ENCODE results near the gene COL4A2.

Gene COL4A2

GRCh38 chr13:110465696-110466095 is 158.6 kb downstream of the COL4A2 start:
- Histone ChIP-seq H4K20me1 (ENCODE audit: insufficient read depth, low read length) (no peaks in the 10 kb centered on the region), H3K9me2 (ENCODE audit: low read depth, low read length) (no peaks in the 10 kb centered on the region), H3K4me3 (ENCODE audit: low read depth, low read length, poor library complexity, severe bottlenecking) (no peak overlapping the region), H3K9me3 (ENCODE audit: low read length) (no peaks in the 10 kb centered on the region), H2AFZ (ENCODE audit: low read length) (no peak overlapping the region), H3K36me3 (ENCODE audit: insufficient read depth, low read length) (no peaks in the 10 kb centered on the region), H3K9ac (ENCODE audit: low read length) (no peak overlapping the region), H3K4me1 (ENCODE audit: insufficient read depth, low read length, severe bottlenecking) (no peaks in the 10 kb centered on the region), H3K27me3 (ENCODE audit: insufficient read depth, low read length) (peaks cover 9% of the 10 kb centered on the region), H3F3A (ENCODE audit: insufficient read depth, low read length) (no peaks in the 10 kb centered on the region), H3K27ac (ENCODE audit: low read depth, low read length, poor library complexity, severe bottlenecking) (no peak overlapping the region), H3K4me2 (ENCODE audit: low read length) (no peak overlapping the region), H3K79me2 (ENCODE audit: insufficient read depth, low read length) (no peaks in the 10 kb centered on the region)
- TF ChIP-seq EZH2 (IDR thresholded peaks at IDR 0.05; ENCODE audit: borderline replicate concordance, low read length) = no peak
- no peak for TF ChIP-seq CTCF (IDR thresholded peaks at IDR 0.05; ENCODE audit: low read length)

- no peaks in the 10 kb centered on the region for H3K9me3 ChIP-seq (ENCODE audit: low read length)
- no peaks in the 10 kb centered on the region for H3F3A ChIP-seq (ENCODE audit: insufficient read depth, low read length)
- TF ChIP-seq CTCF (IDR thresholded peaks at IDR 0.05; ENCODE audit: low read length) (no peak), EZH2 (IDR thresholded peaks at IDR 0.05; ENCODE audit: borderline replicate concordance, low read length) (no peak)
- H3K9me2 ChIP-seq (ENCODE audit: low read depth, low read length) = no peaks in the 10 kb centered on the region
- H3K9ac ChIP-seq (ENCODE audit: low read length) = no peak overlapping the region
- H3K27ac ChIP-seq (ENCODE audit: low read depth, low read length, poor library complexity, severe bottlenecking) = no peak overlapping the region
- no peaks in the 10 kb centered on the region for H3K36me3 ChIP-seq (ENCODE audit: insufficient read depth, low read length)
- H3K27me3 ChIP-seq (ENCODE audit: insufficient read depth, low read length) = peaks cover 9% of the 10 kb centered on the region
- H4K20me1 ChIP-seq (ENCODE audit: insufficient read depth, low read length) = no peaks in the 10 kb centered on the region
- H3K4me2 ChIP-seq (ENCODE audit: low read length) = no peak overlapping the region
- H3K79me2 ChIP-seq (ENCODE audit: insufficient read depth, low read length) = no peaks in the 10 kb centered on the region
- peaks cover 3% of the 10 kb centered on the region for H3K4me1 ChIP-seq (ENCODE audit: insufficient read depth, low read length, severe bottlenecking)
- H3K4me3 ChIP-seq (ENCODE audit: low read depth, low read length, poor library complexity, severe bottlenecking) = no peak overlapping the region
- H2AFZ ChIP-seq (ENCODE audit: low read length) = no peak overlapping the region
Observed at GRCh38 chr13:110466266-110466915, 159.3 kb downstream of the COL4A2 start.

DNA sequence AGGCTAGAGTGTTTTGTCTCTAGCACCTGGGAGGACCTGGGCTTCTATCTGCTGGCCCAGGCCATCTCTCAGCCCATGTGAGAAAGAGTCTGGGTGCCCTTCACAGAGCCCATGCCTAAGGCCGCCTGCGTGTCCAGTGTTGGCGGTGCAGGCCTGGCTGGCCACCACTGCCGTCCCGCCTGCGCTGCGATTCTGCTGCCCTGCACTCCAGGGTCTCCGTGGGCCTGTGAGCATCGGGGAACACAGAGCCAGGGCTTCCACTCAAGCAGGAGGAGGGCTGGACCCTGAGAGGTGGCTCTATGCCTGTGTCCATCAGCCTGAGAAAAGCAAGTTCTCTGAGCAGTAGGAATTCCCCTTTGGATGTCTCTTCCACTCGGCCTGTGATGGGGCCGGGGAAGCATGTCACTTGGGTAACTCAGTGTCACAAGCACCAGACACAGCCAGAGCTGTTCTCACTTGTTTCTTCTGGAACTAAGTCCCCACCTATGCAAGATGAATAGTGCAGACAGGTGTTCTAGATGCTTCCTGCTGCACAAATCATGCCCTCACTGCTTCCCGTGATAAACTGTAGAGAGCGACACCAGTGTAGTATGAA is 160.5 kb downstream of the COL4A2 start:
- no peak for TF ChIP-seq EZH2 (IDR thresholded peaks at IDR 0.05; ENCODE audit: borderline replicate concordance, low read length)
- TF ChIP-seq CTCF (IDR thresholded peaks at IDR 0.05; ENCODE audit: low read length) = no peak
- Histone ChIP-seq H3K79me2 (ENCODE audit: insufficient read depth, low read length) (no peaks in the 10 kb centered on the region), H3K36me3 (ENCODE audit: insufficient read depth, low read length) (no peaks in the 10 kb centered on the region)

More for the DNA sequence above, 160.5 kb downstream of the COL4A2 start:
- Histone ChIP-seq H3K9me3 (ENCODE audit: low read length) (no peaks in the 10 kb centered on the region), H3K4me1 (ENCODE audit: insufficient read depth, low read length, severe bottlenecking) (peaks cover 10% of the 10 kb centered on the region), H4K20me1 (ENCODE audit: insufficient read depth, low read length) (no peaks in the 10 kb centered on the region), H3K9me2 (ENCODE audit: low read depth, low read length) (no peaks in the 10 kb centered on the region), H3K9ac (ENCODE audit: low read length) (no peak overlapping the region), H3F3A (ENCODE audit: insufficient read depth, low read length) (no peaks in the 10 kb centered on the region), H3K4me3 (ENCODE audit: low read depth, low read length, poor library complexity, severe bottlenecking) (no peak overlapping the region), H3K27me3 (ENCODE audit: insufficient read depth, low read length) (peaks cover 9% of the 10 kb centered on the region), H3K27ac (ENCODE audit: low read depth, low read length, poor library complexity, severe bottlenecking) (no peak overlapping the region), H3K4me2 (ENCODE audit: low read length) (no peak overlapping the region), H2AFZ (ENCODE audit: low read length) (no peak overlapping the region)
